RWPE2 (cell line): ENCODE results near the gene ULBP1.

Experiments used
- ATAC-seq: fragments of 200-7000 bp; cut with Tn5 transposase; 3 replicates; pipeline ENCODE4 v1.9.1; 2021; ENCODE audit warnings: low read depth
- DNase-seq: peaks from one replicate; pipeline ENCODE4 v3.0.0-alpha.2; 2020; ENCODE audit warnings: low spot score
- H3K27ac ChIP-seq: fragments of 450-650 bp; 2 replicates; pipeline ENCODE4 v1.5.1; 2017; ENCODE audit warnings: mild to moderate bottlenecking; ENCODE audit not compliant: poor library complexity, severe bottlenecking
- H3K27me3 ChIP-seq: fragments of 250-450 bp; sonication (Bioruptor Pico); 2 replicates; pipeline ENCODE4 v1.5.1; 2021; ENCODE audit warnings: mild to moderate bottlenecking, moderate library complexity; ENCODE audit not compliant: insufficient read depth, poor library complexity, severe bottlenecking
- H3K36me3 ChIP-seq: fragments of 250-450 bp; sonication (Bioruptor Pico); 2 replicates; pipeline ENCODE4 v1.5.1; 2020; ENCODE audit warnings: low read depth, mild to moderate bottlenecking, moderate library complexity
- H3K4me1 ChIP-seq: fragments of 250-450 bp; sonication (Bioruptor Pico); 2 replicates; pipeline ENCODE4 v1.5.1; 2021; ENCODE audit warnings: mild to moderate bottlenecking, moderate library complexity; ENCODE audit not compliant: insufficient read depth, poor library complexity, severe bottlenecking
- H3K4me3 ChIP-seq: fragments of 250-450 bp; sonication (Bioruptor Pico); 2 replicates; pipeline ENCODE4 v1.5.1; 2021; ENCODE audit warnings: mild to moderate bottlenecking, moderate library complexity; ENCODE audit not compliant: severe bottlenecking
- H3K9me3 ChIP-seq: fragments of 250-450 bp; sonication (Bioruptor Pico); 2 replicates; pipeline ENCODE4 v1.5.1; 2021; ENCODE audit warnings: mild to moderate bottlenecking, moderate library complexity; ENCODE audit not compliant: severe bottlenecking
- TF ChIP-seq, protein P1 (sequence below): fragments of 450-650 bp; IDR thresholded peaks from one replicate; pipeline ENCODE4 v1.5.1; 2017; ENCODE audit warnings: mild to moderate bottlenecking, moderate library complexity; ENCODE audit not compliant: poor library complexity, severe bottlenecking

Gene ULBP1

GRCh38 chr6:149991838-149992237 lies 28.1 kb downstream of the ULBP1 start:
- Histone ChIP-seq H3K4me3 (no peak overlapping the region), H3K4me1 (no peaks in the 10 kb centered on the region), H3K27me3 (peaks cover 71% of the 10 kb centered on the region), H3K36me3 (no peaks in the 10 kb centered on the region), H3K27ac (no peak overlapping the region), H3K9me3 (peaks cover 6% of the 10 kb centered on the region)
- DNase-seq, result no peak
- no peak for ATAC-seq
- TF ChIP-seq, protein P1, sequence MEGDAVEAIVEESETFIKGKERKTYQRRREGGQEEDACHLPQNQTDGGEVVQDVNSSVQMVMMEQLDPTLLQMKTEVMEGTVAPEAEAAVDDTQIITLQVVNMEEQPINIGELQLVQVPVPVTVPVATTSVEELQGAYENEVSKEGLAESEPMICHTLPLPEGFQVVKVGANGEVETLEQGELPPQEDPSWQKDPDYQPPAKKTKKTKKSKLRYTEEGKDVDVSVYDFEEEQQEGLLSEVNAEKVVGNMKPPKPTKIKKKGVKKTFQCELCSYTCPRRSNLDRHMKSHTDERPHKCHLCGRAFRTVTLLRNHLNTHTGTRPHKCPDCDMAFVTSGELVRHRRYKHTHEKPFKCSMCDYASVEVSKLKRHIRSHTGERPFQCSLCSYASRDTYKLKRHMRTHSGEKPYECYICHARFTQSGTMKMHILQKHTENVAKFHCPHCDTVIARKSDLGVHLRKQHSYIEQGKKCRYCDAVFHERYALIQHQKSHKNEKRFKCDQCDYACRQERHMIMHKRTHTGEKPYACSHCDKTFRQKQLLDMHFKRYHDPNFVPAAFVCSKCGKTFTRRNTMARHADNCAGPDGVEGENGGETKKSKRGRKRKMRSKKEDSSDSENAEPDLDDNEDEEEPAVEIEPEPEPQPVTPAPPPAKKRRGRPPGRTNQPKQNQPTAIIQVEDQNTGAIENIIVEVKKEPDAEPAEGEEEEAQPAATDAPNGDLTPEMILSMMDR, result no peak

DNA sequence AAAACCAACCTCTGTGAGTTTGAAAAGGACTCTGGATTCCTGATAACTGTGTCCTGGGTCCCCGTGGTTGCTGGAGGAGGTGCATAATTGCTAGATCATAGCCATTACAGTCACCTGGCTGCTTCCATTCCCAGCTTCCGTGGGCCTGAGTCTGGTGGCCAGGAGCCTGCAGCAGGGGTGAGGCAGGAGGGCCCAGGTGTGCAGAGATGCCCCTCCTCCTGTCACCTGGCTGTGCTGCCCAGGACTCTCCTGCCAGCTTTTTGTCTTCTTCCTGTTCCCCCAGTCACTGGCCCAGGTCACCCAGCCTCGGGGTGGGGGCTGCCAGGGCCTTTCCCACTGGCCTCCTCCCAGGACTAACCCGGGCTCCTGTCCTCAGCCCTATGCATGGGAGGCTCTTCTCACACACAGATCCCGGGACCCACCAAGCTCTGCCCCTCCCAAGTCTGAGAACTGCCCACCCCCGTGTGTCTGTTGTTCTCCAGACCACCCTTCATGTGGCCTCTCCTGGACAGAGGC lies 31.6 kb downstream of the ULBP1 start:
- Histone ChIP-seq H3K9me3 (no peaks in the 10 kb centered on the region), H3K27me3 (peaks cover 37% of the 10 kb centered on the region), H3K36me3 (no peaks in the 10 kb centered on the region), H3K4me3 (no peak overlapping the region), H3K4me1 (no peaks in the 10 kb centered on the region), H3K27ac (no peak overlapping the region)
- DNase-seq, result no peak
- TF ChIP-seq, protein P1, result no peak
- no peak for ATAC-seq

- no peaks in the 10 kb centered on the region for H3K4me1 ChIP-seq
- peaks cover 30% of the 10 kb centered on the region for H3K27me3 ChIP-seq
- H3K9me3 ChIP-seq, result no peaks in the 10 kb centered on the region
- no peaks in the 10 kb centered on the region for H3K36me3 ChIP-seq
- H3K4me3 ChIP-seq, result no peak overlapping the region
- ATAC-seq (no peak), DNase-seq (no peak)
- H3K27ac ChIP-seq, result no peak overlapping the region
- TF ChIP-seq, protein P1, result no peak
Measured at GRCh38 chr6:149995971-149996370, 32.2 kb downstream of the ULBP1 start.

- DNase-seq (no peak), ATAC-seq (no peak)
- Histone ChIP-seq H3K36me3 (no peaks in the 10 kb centered on the region), H3K4me1 (no peaks in the 10 kb centered on the region), H3K9me3 (no peaks in the 10 kb centered on the region), H3K27ac (no peak overlapping the region), H3K27me3 (no peaks in the 10 kb centered on the region), H3K4me3 (no peak overlapping the region)
- TF ChIP-seq, protein P1, result no peak
Measured at GRCh38 chr6:149999636-150000035, 35.9 kb downstream of the ULBP1 start.

GRCh38 chr6:150001295-150002008 lies 37.7 kb downstream of the ULBP1 start:
- TF ChIP-seq, protein P1, result no peak
- ATAC-seq (no peak), DNase-seq (no peak)
- no peak overlapping the region for H3K4me3 ChIP-seq
- no peaks in the 10 kb centered on the region for H3K36me3 ChIP-seq
- no peaks in the 10 kb centered on the region for H3K4me1 ChIP-seq
- H3K9me3 ChIP-seq, result no peaks in the 10 kb centered on the region
- H3K27ac ChIP-seq, result no peak overlapping the region
- H3K27me3 ChIP-seq, result no peaks in the 10 kb centered on the region
